Renal cortical epithelial cell (primary cell): ENCODE data around the gene KIF1C. TPM values are rescaled to one million over a fixed set of nuclear protein-coding genes. Genes with fewer than 3 reads are reported as not detected.

Source experiments
- DNase-seq: peaks from one replicate; pipeline ENCODE4 v3.0.0-alpha.2; 2011; ENCODE audit warnings: low read depth
- total RNA-seq: library from RNA; depleted of rRNA; stranded (reverse); fragments of >200 nt; gene quantifications from 2 replicates; pipeline ENCODE4 v1.2.3, GENCODE V29; 2014

KIF1C gene
- total RNA-seq, 1 donor from 2014 or later = 142 TPM

- DNase-seq = peak; percentile 97
Observed at GRCh38 chr17:4969047-4969550, 28.7 kb upstream of the KIF1C start.

DNA sequence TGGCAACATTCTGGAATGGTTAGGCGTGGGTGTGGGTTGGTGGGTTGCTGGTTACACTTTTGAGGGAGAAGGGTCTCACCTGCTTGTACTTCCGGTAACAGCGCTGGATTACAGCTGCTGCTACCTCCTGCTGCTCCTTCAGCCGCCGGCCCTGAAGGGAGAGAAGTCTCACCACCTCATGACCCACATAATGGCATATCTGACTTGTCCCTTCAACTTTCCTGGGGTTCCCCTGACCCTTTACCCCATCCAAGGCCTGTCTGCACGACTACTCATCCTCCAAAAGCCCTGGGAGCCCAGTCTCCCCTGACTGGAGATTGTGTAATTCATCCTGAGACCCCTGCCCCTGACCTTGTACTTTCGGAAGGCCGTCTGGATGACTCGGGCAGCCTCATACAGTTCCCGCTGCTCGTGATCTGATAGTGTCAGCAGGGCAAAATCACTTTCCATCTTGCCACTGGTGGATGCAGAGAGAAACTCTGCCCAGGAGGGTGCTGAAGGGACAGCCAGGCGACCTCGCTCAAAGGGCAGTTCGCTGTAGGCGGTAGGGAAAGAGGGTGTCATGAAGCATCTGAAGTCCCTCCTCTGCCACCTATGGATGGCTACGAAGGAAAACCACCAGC is 28.1 kb upstream of the KIF1C start:
- no peak for DNase-seq

DNA sequence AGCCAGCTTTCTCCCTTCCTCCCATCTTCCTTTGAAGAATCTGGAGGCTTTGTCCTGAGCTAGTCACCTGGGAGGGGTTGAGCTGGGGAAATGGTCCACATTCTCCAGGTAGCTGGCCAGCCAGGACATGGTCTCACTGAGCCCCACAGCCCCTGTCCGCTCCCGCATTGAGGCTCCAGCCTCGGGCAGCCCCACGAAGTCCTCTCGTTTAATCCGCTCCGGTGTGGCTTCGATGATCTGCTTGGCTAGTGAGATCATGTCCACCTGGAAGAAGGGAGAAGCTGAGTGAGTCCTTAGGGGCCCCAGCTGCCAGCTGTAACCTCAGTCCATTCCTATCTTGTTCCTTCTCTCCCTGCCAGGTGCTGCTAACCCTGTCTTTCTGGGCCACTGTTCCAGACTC is 27.5 kb upstream of the KIF1C start:
- DNase-seq = no peak

DNA sequence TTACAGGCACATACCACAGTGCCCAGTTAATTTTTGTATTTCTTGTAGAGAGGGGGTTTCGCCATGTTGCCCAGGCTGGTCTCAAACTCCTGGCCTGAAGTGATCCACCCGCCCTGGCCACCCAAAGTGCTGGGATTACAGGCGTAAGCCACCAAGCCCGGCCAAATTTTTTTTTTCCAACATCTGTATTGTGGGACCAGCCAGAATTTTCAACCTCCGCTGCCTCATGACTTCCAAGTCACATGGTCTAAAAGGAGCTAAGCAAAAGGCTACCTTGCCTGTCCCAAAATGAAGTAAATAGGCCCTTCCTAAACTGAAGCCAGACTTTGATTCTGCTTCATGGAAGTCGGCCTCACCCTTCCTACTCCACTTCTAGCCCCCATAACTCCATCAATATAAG is 25.9 kb upstream of the KIF1C start:
- no peak for DNase-seq

GRCh38 chr17:4972322-4972721 is 25.4 kb upstream of the KIF1C start:
- no peak for DNase-seq

DNA sequence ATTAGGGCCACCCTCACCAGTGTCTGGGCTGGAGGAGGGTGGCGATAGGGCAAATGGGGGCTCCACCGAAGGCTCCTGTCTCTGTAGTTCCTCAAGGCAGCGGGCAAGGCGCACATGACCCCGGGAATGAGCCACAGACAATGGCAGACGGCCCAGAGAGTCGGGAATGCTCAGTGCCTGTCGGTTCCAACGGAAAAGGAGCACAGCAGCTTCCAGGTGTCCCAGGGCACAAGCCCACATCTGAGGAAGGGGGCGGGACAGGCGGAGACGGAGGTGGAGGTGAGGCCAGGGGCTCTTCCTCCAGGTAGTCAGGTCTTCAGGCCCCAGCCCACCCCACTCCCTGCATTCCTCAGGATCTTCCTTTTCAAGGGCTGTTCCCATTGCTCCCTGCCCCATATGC is 25.0 kb upstream of the KIF1C start:
- DNase-seq = no peak

DNA sequence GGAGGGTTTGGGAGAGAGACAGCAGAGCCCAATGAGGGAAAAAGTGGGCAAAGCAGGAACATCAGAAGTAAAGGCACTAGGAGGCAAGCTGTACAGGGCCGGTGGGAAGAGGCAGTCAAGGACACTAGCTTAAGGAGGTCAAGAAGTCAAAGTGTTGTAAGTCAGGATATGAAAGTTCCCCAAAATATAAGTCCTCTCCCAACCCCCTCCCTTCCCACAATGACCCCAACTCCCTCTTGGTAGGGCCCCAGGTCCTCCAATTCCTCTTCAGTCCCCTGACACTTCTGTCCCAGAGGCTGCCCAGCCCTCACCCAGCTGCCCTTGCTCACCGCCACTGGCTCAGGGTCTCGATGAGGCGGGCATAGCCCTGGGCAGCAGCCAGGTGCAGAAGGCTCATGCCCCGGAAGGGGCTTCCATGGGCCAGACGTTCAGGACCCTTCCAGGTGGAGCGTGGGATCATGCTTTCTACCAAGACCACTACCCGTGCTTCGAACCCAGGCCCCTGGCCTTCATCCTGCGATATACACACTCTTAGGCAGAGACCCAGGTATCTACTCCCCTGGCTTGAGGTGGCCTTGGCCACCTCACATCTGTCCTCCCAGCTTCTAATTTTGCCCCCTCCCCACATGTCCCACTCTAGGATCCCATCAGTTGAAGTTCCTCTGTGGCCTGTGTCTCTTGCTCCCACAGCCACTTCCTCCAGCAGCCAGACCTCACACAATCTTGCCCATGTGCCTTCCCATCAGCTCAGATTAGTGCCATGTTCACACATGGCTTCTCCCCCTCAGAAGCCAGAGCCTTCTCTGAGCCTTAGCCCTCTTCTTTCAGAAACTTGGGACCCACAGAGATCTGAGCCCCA is 24.3 kb upstream of the KIF1C start:
- DNase-seq = no peak

- no peak for DNase-seq
Observed at GRCh38 chr17:4974115-4974670, 23.6 kb upstream of the KIF1C start.

- DNase-seq = no peak
Observed at GRCh38 chr17:4978726-4979125, 19.0 kb upstream of the KIF1C start.

DNA sequence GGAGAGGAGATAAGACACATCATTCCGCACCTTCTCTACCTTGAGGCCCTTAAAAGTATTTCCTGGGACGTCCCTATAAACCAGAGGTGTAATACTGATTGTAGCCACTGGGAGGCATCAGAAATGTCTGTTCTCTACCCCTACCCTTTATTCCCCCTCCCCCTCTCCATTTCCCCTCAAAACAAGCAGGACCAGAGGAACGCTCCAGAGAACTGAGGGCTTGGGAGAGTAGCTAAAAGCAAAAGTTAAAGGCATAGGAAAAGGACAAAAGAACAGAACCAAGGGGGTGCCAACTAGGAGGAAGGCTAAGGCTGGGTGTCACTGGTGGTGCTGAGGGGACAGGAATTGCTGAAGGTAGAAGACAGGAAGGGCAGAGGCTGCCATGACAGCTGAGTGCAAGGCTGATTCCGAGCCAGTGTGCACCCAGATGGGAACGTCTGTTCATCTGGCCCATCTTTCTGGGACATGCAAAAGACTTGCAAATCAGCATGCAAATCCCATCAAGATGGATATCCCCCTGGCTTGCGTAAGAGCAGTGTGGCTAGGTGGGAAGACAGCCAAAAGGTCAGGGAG is 17.0 kb upstream of the KIF1C start:
- DNase-seq = peak; percentile 45

DNA sequence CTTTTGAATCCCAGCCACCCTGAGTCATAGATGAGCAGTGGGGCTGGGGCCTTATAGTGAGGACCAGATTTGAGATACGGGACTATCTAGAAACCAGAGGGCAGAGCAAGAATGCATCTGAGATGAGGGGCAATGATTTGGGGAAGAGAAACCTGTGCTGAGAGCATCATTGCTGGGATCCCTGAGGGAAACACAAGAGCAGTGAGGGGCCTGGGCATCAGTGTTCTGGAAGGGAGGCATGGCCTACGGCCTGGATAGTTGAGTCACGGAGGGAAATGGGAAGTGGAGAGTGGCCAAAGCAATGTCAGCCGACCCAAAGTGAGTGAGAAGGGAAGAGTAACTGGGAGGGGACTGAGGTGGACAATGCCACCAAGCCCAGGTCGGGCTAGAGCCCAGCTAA is 15.4 kb upstream of the KIF1C start:
- DNase-seq = no peak

DNA sequence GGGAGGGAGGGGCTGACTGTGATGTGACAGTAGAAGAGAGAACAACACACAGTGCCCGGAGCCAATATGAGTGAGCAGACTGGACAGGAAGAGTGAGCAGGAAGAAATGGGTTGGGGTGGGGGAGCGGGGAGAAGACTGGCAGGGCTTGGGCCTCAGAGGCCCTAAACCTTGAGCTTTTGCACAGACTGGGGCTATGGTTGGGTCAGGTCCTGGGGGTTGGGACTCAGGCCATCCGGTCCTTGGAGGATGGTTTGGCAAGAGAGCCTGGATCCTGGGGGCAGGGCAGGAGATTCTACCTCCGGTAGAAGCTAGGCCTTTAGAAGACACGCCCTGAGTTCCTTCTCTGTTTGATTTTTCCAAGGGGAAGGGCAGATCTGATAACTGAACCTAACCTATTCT is 11.3 kb upstream of the KIF1C start:
- DNase-seq = no peak

DNA sequence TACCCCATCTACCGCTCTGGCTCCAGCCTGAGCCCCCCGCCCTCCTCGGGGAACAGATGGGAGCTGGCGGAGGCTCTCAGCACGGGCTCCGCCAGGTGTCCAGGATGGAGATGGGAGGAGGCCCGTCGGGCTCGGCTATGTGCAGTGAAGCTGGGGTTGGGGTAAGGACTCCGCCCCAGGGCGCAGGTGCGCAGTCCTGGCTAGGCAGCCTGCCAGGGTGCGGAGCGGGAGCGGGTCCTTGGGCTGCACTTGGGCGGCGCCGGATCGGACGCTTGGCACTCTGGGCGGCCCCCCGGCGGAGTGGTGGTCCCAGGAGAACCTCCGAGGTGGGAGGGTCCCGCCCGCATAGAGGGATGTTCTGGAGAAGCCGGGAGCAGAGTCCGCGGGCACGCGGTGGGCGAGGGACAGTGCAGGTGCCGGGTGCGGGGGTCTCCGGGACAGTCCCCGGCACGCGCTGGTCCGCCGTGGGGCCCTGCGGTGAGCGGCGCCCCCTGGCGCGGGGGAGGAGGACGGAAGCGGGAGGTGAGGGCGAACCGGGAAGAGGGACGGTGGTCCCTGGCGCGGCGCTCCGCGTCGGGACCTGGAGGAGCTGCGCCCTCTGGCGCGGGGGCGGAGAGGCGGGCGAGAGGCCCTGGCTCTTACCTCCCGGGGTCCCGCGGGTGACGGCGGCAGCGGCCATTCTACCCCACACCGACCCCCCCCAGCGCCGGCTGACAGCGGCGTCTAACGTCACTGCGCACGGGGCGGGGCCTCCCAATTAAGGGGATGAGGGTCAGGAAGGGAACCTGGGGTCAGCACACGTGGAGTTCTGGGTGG is 10.6 kb upstream of the KIF1C start, which contains the start of gene CAMTA2:
CAMTA2 (minus strand) TSS at position 725 of the 816 bp plus-strand sequence. CDS start 1,453 bp downstream, outside the sequence.
- DNase-seq = peak; percentile 36

DNA sequence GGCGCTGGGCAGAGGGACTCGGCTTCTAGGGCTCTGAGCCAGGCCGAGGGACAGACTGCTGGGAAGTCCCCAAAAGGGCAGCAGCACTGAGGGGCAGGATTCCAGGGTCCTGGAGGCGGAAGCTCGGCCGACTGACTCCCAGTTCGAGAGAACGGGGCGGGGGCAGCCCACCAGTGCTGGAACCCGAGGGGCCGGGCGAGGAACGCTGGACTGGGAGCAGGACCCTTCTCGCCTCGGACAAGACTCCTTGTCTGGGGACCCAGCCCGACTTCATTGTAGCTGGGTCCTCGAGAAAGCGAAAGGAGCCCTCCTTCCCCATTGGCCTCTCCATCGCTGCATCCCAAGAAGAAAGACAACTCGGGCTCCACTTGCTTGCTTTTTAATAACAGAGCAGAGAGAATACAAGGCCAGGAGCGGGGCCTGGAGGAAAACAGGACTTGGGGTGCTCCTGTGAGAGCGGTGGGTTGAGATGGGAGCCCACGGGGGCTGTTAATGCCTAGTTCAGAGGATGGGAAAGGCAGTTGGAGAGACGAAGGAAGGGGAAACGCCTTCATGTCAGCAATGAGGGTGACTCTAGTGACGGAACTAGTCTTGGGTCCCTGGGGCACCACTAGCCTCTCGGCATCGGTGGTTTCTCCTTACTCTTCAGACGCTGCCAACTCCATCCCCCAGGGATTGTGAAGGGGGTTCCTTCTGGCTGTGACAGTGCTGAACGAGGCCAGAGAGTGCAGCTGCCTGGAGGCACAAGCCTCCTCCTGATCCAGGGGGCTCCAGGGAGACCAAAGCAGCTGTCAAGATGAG is 9.8 kb upstream of the KIF1C start:
- no peak for DNase-seq

DNA sequence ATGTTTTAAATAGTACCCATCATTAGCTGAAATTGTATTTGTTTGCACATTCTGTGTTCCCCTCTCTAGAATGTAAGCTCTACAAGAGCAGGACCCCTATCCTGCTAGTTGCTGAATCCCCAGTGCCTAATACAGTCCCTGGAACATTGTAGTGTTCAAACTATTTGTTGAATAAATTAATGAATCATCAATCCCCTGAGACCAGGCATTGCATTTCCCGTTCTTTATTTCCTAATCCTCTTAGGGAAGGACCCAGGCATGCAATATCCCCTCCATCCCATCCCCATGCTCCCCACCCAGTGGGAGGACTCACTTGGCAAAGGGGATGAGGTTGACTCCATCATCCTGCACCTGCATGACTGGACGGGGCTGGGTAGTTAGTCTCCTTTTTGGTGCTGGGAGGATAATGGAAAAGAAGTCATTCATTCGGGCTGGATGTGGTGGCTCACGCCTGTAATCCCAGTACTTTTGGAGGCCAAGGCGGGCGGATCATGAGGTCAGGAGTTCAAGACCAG is 3.6 kb upstream of the KIF1C start:
- DNase-seq = no peak

GRCh38 chr17:4998027-4998731 is 429 bp downstream of the KIF1C start:
- DNase-seq = no peak

DNA sequence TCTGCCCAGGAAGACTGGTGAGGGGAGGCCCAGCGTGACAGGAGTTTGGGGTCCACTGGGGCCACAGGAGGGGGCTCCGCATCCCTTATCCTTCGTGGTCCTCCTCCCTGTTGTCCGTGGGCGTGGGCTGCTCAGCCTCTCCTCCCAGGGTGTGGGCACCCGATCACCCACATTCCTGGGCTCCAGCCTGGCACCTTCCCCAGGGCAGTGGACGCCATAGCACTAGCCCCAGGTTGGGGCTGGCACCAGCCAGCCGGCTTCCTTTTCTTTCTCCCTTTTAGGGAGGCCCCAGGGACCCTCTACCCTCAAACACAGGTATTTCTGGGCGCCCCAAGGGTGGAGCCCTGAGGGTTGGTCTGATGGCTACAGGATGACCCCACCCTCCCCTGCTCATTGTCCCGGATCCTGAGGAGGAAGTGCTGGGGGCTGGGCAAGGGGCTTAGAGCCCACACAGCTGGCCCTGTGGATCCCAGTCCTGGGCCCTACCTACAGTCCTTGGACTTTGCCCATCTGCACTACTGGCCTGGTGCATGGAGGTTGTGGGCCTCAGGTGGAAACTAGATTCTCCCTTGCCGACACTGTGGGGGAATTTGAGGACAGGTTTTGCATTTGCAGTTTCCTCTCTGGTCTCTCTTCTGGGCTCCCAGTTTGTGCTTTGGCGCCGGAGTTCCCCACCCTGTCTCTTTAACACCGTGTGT is 1.1 kb downstream of the KIF1C start:
- DNase-seq = no peak

DNA sequence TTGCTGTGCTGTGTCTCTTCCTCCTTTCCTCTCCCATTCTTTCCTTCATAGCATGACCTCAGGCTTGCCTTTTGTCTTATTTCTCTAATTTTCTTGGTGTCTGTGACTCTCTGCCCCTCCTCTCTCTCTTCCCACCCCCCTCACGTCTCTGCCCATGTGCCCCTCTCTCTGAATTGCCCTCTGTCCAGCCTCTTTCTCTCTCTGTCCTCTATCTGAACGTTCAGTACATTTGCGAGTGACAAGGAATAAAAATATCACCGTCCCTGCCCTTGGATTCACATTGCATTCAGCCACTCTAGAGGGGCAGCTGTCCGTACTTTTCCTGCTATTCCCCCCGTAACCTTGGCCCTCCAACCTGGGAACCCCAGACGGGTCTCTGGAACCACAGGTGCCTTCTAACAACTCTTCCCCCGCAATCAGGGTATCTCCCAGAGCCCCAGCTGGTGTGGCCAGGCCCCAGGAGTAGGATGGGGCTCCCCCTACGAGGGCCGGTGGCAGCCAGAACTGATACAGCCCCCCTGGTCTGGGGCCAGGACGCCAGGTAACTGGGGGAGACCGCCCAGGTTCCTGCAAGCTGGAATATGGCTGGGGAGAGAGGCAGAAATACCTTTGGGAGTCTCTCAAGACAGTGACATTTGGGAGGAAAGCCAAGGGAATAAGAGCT is 1.8 kb downstream of the KIF1C start:
- no peak for DNase-seq

- DNase-seq = no peak
Observed at GRCh38 chr17:5000237-5000639, 2.5 kb downstream of the KIF1C start.
